ENCODE measurements around the gene SDK2.

Gene SDK2

GRCh38 chr17:73638556-73638955 lies 5.7 kb downstream of the SDK2 start:
- no peak for DNase-seq
- in situ Hi-C loops (cut with HindIII; ENCODE audit: low pct_ligation_motif_present, low pct_unique_long_range_greater_than_20kb, low sequenced_read_pairs), result no loop called here

GRCh38 chr17:73637866-73638265 lies 6.4 kb downstream of the SDK2 start:
- in situ Hi-C loops (cut with HindIII; ENCODE audit: low pct_ligation_motif_present, low pct_unique_long_range_greater_than_20kb, low sequenced_read_pairs), result no loop called here
- DNase-seq, result no peak

GRCh38 chr17:73635101-73635817 lies 9.0 kb downstream of the SDK2 start:
- no peak for DNase-seq
- in situ Hi-C loops (cut with HindIII; ENCODE audit: low pct_ligation_motif_present, low pct_unique_long_range_greater_than_20kb, low sequenced_read_pairs), result no loop called here

- no peak for DNase-seq
- in situ Hi-C loops (cut with HindIII; ENCODE audit: low pct_ligation_motif_present, low pct_unique_long_range_greater_than_20kb, low sequenced_read_pairs), result no loop called here
Observed at GRCh38 chr17:73634629-73635028, 9.6 kb downstream of the SDK2 start.

GRCh38 chr17:73633736-73634135 lies 10.5 kb downstream of the SDK2 start:
- in situ Hi-C loops (cut with HindIII; ENCODE audit: low pct_ligation_motif_present, low pct_unique_long_range_greater_than_20kb, low sequenced_read_pairs), result no loop called here
- DNase-seq, result no peak

- in situ Hi-C loops (cut with HindIII; ENCODE audit: low pct_ligation_motif_present, low pct_unique_long_range_greater_than_20kb, low sequenced_read_pairs), result no loop called here
- no peak for DNase-seq
Observed at GRCh38 chr17:73632513-73632912, 11.7 kb downstream of the SDK2 start.

- in situ Hi-C loops (cut with HindIII; ENCODE audit: low pct_ligation_motif_present, low pct_unique_long_range_greater_than_20kb, low sequenced_read_pairs), result no loop called here
- no peak for DNase-seq
Observed at GRCh38 chr17:73630965-73631595, 13.2 kb downstream of the SDK2 start.

GRCh38 chr17:73630531-73630930 lies 13.7 kb downstream of the SDK2 start:
- in situ Hi-C loops (cut with HindIII; ENCODE audit: low pct_ligation_motif_present, low pct_unique_long_range_greater_than_20kb, low sequenced_read_pairs), result no loop called here
- DNase-seq, result no peak

- no peak for DNase-seq
- in situ Hi-C loops (cut with HindIII; ENCODE audit: low pct_ligation_motif_present, low pct_unique_long_range_greater_than_20kb, low sequenced_read_pairs), result no loop called here
Observed at GRCh38 chr17:73628642-73629552, 15.3 kb downstream of the SDK2 start.

- in situ Hi-C loops (cut with HindIII; ENCODE audit: low pct_ligation_motif_present, low pct_unique_long_range_greater_than_20kb, low sequenced_read_pairs), result no loop called here
- DNase-seq, result no peak
Observed at GRCh38 chr17:73625991-73626673, 18.1 kb downstream of the SDK2 start.

GRCh38 chr17:73625006-73625405 lies 19.2 kb downstream of the SDK2 start:
- in situ Hi-C loops (cut with HindIII; ENCODE audit: low pct_ligation_motif_present, low pct_unique_long_range_greater_than_20kb, low sequenced_read_pairs), result no loop called here
- DNase-seq, result no peak

GRCh38 chr17:73624496-73624988 lies 19.7 kb downstream of the SDK2 start:
- in situ Hi-C loops (cut with HindIII; ENCODE audit: low pct_ligation_motif_present, low pct_unique_long_range_greater_than_20kb, low sequenced_read_pairs), result no loop called here
- DNase-seq, result no peak

GRCh38 chr17:73623818-73624217 lies 20.4 kb downstream of the SDK2 start:
- in situ Hi-C loops (cut with HindIII; ENCODE audit: low pct_ligation_motif_present, low pct_unique_long_range_greater_than_20kb, low sequenced_read_pairs), result no loop called here
- no peak for DNase-seq

- in situ Hi-C loops (cut with HindIII; ENCODE audit: low pct_ligation_motif_present, low pct_unique_long_range_greater_than_20kb, low sequenced_read_pairs), result no loop called here
- no peak for DNase-seq
Observed at GRCh38 chr17:73623247-73623646, 21.0 kb downstream of the SDK2 start.

- in situ Hi-C loops (cut with HindIII; ENCODE audit: low pct_ligation_motif_present, low pct_unique_long_range_greater_than_20kb, low sequenced_read_pairs), result no loop called here
Observed at GRCh38 chr17:73622381-73622780, 21.9 kb downstream of the SDK2 start.

GRCh38 chr17:73621685-73622084 lies 22.6 kb downstream of the SDK2 start:
- in situ Hi-C loops (cut with HindIII; ENCODE audit: low pct_ligation_motif_present, low pct_unique_long_range_greater_than_20kb, low sequenced_read_pairs), result no loop called here
- no peak for DNase-seq

More at GRCh38 chr17:73622381-73622780, 21.9 kb downstream of the SDK2 start:
- no peak for DNase-seq

GRCh38 chr17:73620414-73620813 lies 23.8 kb downstream of the SDK2 start:
- DNase-seq, result no peak
- in situ Hi-C loops (cut with HindIII; ENCODE audit: low pct_ligation_motif_present, low pct_unique_long_range_greater_than_20kb, low sequenced_read_pairs), result no loop called here

- DNase-seq, result no peak
- in situ Hi-C loops (cut with HindIII; ENCODE audit: low pct_ligation_motif_present, low pct_unique_long_range_greater_than_20kb, low sequenced_read_pairs), result no loop called here
Observed at GRCh38 chr17:73617501-73617900, 26.7 kb downstream of the SDK2 start.
